ENCODE results near the gene CCRL2. TPM values are rescaled to one million over a fixed set of nuclear protein-coding genes. Genes with fewer than 3 reads are reported as not detected.

CCRL2 gene
- total and polyA plus RNA-seq, 9 of the 15 experiments (the other 6 are each of a cell fraction or from before 2014, with no cell fraction given): 3.4 to 5.7 (median 4.0) TPM

GRCh38 chr3:46412786-46413298 is 5.8 kb downstream of the CCRL2 start (continued):
- TF ChIP-seq TFAM (CRISPR knock-in tag; conservative IDR thresholded peaks at IDR 0.05) (no peak), STAT5A (IDR thresholded peaks at IDR 0.05; ENCODE audit: borderline replicate concordance, low read length) (no peak), BRD4 (IDR thresholded peaks at IDR 0.05) (no peak), POLR2AphosphoS2 (IDR thresholded peaks at IDR 0.05; ENCODE audit: low read length) (no peak), FOXJ2 (tag; IDR thresholded peaks at IDR 0.05) (no peak), MED1 (CRISPR knock-in tag; IDR thresholded peaks at IDR 0.05; ENCODE audit: borderline replicate concordance) (no peak), DLX4 (CRISPR knock-in tag; IDR thresholded peaks at IDR 0.05) (no peak), ZNF584 (CRISPR knock-in tag; IDR thresholded peaks at IDR 0.05; ENCODE audit: low read depth) (no peak), GATA2 (CRISPR knock-in tag; IDR thresholded peaks at IDR 0.05) (no peak)

- in situ Hi-C loops (cut with MboI) (loop anchor here (25.0 kb wide), 1 partner anchor 1377 kb away; the partner anchor contains the start of gene CLEC3B), intact Hi-C loops (cut with micrococcal nuclease) (no loop called here)
- TF ChIP-seq TGIF2 (CRISPR knock-in tag; IDR thresholded peaks at IDR 0.05): no peak
- no peak for TF ChIP-seq SMAD1 (IDR thresholded peaks at IDR 0.05; ENCODE audit: low read depth, low read length, partially characterized antibody)
- TF ChIP-seq MCM2 (IDR thresholded peaks at IDR 0.05; ENCODE audit: low read depth): no peak
- TF ChIP-seq KLF1 (tag; IDR thresholded peaks at IDR 0.05): no peak
- TF ChIP-seq SIRT6 (IDR thresholded peaks at IDR 0.05; ENCODE audit: low read depth, low read length): no peak
- TF ChIP-seq UBTF (IDR thresholded peaks at IDR 0.05; ENCODE audit: borderline replicate concordance in 1 of 2, low read depth in 2 of 2, low read length in 2 of 2): no peak
- no peak for TF ChIP-seq ZNF583 (CRISPR knock-in tag; IDR thresholded peaks at IDR 0.05)
- TF ChIP-seq MBD1 (CRISPR knock-in tag; IDR thresholded peaks at IDR 0.05): no peak
- Histone ChIP-seq H3K4me2 (ENCODE audit: insufficient read depth, low read length) (no peak overlapping the region), H3K27ac (ENCODE audit: extremely low read depth, low read depth, low read length) (no peak overlapping the region), H3K4me1 (replicated peaks in 1 of 2; ENCODE audit: control insufficient read depth in 2 of 2, insufficient read depth in 2 of 2, low read length in 2 of 2) (peaks cover 9 to 22% of the 10 kb centered on the region in 2 experiments), H2AFZ (ENCODE audit: low read depth, low read length) (no peak overlapping the region), H3K9me3 (replicated peaks; ENCODE audit: control insufficient read depth, insufficient read depth, low read depth, low read length) (no peaks in the 10 kb centered on the region; the same call in 1 of the 2 replicates), H3K9ac (ENCODE audit: insufficient read depth in 1 of 2, low read depth in 2 of 2, low read length in 2 of 2) (no peak overlapping the region), H3K9me1 (ENCODE audit: control insufficient read depth, insufficient read depth, low read length) (no peaks in the 10 kb centered on the region), H3K27me3 (ENCODE audit: control insufficient read depth in 2 of 2, insufficient read depth in 2 of 2, low read length in 2 of 2) (no peaks in the 10 kb centered on the region), H3K79me2 (ENCODE audit: control insufficient read depth, insufficient read depth, low read length) (no peaks in the 10 kb centered on the region), H3K36me3 (ENCODE audit: control insufficient read depth, insufficient read depth, low read length) (no peaks in the 10 kb centered on the region), H3K4me3 (no peak overlapping the region), H4K20me1 (replicated peaks; ENCODE audit: control insufficient read depth, insufficient read depth, low read length) (no peaks in the 10 kb centered on the region)
- POLR2A ChIA-PET: no interaction called here
- DNase-seq (ENCODE audit: extremely low read depth in 1 of 4, low spot score in 3 of 4) (no peak), FAIRE-seq (no peak), ATAC-seq (no peak)
- no TSS peak for BruUV-seq (replicated peaks)
- CTCF ChIA-PET (ENCODE audit: low intra/inter-chr PET ratio): no interaction called here
- 54% methylated on average over 5 of the region's 5 CpGs for WGBS (ENCODE audit: insufficient coverage, low coverage, missing lambda C conversion rate)
These were observed 6.9 kb downstream of the CCRL2 start for GRCh38 chr3:46413951-46414350.
